ENCODE results near the gene TLN1.

DNA sequence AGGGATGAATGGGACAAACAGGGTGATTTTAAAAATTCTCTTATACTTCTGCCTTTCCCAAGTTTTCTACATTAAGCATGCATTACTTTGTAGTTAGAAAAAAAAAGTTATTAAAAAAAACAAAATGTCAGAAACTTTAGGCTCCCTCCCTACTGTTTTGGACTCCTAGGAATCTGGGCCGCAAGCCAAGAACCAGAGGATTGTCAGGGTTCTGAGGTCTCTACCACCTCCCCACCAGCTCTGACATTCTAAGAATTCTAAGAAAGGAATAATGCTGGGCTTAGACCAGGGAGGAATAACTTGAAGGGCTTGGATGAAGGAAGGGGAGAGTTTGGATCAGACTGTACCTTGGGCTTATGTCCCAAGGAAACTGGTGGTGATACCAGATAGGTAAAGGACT lies 66.0 kb downstream of the TLN1 start:
- TF ChIP-seq, protein P1, sequence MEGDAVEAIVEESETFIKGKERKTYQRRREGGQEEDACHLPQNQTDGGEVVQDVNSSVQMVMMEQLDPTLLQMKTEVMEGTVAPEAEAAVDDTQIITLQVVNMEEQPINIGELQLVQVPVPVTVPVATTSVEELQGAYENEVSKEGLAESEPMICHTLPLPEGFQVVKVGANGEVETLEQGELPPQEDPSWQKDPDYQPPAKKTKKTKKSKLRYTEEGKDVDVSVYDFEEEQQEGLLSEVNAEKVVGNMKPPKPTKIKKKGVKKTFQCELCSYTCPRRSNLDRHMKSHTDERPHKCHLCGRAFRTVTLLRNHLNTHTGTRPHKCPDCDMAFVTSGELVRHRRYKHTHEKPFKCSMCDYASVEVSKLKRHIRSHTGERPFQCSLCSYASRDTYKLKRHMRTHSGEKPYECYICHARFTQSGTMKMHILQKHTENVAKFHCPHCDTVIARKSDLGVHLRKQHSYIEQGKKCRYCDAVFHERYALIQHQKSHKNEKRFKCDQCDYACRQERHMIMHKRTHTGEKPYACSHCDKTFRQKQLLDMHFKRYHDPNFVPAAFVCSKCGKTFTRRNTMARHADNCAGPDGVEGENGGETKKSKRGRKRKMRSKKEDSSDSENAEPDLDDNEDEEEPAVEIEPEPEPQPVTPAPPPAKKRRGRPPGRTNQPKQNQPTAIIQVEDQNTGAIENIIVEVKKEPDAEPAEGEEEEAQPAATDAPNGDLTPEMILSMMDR (IDR thresholded peaks at IDR 0.05) = no peak
- TF ChIP-seq POLR2A (IDR thresholded peaks at IDR 0.05) = no peak

All from prostate gland (tissue), 2 donors.